HG03139 (cell line): ENCODE measurements around the gene KDM4B.

Source experiments
- ATAC-seq: cut with Tn5 transposase; IDR thresholded peaks from one replicate; pipeline ENCODE4 v1.9.1; 2021; ENCODE audit not compliant: unreplicated experiment

The KDM4B gene

DNA sequence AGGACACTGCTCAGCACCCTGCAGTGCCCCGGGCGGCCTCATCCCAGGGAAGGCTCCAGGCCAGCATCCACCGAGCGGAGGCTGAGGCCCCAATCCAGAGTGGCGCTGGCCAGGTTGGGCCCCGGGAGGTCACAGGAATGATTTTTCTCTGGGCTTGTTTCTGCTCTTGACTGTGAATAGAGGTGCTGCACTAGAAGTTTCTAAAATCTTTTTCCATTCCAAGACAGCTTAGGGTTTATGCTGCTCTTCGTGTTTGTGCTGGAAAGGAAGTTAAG lies 15.1 kb downstream of the KDM4B start:
- ATAC-seq, result no peak

DNA sequence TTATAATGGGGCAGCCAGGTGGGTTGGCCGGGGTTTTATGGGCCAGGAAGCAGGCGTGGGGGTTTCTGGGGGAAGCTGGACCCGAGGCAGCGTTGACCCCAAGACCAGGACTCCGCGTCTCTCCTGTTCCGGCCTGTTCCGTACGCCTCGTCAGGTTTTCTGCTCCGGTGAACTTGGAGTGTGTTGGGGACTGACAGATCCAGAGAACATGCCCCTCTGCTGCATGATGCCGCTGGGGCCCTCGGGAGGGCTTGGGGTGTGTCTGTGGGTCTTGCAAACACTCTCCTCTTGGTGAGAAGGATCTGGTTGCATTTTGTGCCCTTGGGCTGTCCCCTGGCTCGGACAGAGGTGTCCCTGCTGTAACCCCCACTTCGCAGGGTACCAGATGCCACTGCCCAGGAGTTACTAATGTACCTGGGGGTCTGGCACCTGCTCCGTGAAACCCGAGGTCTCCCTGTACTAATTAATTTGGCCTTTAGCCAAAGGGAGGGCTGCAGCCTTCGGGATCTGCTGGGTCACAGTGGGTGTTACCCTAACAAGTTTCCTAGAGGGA lies 15.6 kb downstream of the KDM4B start:
- ATAC-seq, result no peak

DNA sequence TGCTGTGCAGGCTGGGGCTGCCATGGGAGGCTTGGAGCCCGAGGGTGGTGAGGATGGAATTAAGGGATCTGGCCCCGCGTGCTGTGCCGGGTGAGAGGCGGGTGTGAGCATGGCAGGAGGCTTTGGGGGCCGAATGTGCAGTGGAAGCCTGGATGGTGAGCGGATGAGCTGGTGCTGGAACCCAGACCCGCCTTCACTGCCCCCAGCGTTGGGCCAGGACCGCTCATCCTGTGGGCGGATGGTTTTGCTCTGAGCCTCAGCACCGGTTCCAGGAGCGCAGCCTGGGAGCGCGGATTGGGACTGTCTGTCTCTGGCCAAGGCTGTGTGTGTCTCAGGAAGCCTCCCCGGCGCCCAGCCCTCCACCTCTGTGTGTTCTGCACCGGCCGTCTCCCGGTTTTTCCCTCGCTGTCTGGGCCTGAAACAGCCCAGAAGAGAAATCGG lies 16.7 kb downstream of the KDM4B start:
- ATAC-seq, result no peak

DNA sequence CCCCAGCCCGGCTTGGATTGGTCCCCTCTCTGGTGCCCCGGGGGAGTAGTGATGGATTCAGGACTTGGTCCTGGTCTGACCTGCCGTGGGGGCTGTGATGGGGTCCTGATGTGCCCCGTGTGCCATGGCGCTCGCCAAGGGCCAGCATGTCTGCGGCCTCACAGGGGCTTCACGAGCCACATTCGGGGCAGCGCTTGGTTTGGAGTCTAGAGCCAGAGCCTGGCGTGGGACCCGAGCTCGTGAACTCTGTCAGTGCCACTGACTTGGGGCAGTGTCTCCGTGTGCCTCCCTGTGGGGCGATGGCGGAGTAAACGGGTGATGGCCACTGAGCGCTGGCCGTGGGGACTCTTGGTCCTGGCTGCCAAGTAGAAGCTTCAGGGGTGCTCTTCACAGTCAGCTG lies 17.1 kb downstream of the KDM4B start:
- no peak for ATAC-seq

DNA sequence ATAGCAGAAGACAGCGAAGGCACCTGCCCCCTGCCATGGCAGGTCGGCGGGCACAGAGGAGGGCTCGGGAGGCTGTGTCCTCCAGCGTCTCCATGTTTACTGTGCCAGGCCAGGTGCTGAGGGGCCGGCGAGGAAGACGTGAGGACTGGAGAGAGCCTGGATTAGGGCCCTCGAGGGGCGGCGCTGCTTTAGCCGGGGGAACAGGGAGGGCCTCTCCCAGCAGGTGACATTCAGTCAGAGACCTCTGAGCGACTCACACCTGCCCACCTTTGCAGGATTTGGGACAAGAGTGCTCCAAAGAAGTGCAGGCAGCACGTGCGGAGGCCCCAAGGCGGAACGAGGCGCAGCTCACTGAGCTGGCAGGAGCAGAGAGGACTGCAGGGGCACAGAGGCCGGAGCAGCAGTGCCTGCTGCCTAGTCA lies 17.6 kb downstream of the KDM4B start:
- ATAC-seq, result no peak

DNA sequence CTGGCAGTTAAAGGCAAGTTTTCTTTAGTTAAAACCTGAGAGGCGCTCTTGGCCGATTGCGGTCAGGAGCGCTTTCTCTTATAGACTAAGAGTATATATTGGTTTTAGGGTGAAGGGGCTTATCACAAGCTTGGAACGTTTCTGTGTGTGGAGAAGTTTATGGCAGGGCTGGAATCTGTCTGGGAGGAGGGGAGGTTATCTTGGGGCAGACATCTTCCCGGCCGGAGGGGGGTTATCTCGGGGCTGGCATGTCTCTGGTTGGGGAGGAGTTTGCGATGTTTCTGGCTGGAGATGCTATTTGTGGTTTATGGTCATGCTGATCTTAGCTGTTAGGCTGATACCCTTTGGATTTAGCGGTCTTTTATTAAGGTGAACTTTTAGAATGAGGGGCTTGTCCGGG lies 18.3 kb downstream of the KDM4B start:
- ATAC-seq, result no peak

DNA sequence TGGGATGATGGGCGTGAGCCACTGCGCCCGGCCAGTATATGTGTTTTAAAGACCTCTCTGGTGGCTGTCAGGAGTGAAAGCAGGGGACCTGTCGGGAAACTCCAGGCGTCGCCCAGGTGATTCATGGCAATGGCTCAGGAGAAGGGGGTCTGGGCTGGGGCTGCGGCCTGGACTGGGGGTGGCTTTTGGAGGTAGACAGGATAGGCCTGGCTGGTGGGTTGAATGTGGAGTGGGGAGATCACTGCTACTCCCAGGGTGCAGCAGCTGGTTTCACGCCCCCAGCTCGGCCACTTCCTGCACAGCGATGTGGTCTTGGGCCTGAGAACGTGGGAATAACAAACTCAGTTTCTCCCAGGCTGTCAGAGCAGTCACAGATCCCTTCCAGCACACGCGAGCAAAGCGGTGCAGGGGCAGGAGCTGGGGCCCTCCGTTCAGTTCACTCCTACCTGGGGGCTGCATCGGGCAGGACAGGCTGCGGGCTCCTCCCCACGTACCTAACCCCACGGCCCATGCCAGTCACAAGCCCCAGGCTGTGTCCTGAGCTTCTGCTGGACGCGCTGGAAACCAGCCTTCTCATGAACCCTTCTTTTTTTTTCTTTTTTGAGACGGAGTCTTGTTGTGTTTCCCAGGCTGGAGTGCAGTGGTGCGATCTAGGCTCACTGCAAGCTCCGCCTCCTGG lies 18.9 kb downstream of the KDM4B start:
- no peak for ATAC-seq

DNA sequence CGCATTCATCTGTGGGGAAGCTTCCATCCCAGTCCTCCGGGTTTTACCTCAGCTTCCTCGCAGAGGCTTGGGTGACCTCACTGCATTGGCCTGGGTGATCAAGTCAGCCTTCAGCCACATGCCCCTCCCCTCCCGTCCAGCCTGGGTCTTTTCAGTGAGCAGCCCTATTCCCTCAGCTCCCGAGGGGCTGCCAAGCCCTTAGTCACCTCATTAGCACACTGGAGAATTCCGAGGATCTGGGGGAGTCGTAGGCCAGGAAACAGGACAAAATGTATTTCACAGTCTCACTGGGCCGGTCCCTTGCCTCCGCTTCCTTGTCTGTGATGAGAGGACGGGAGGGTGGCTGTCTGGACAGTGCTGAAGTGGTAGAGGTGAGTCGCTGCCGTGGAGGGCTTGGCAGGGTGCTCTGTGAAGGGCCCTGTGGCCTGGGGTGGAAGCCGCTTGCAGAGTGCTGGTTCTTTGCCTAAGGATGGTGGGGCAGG lies 19.9 kb downstream of the KDM4B start:
- no peak for ATAC-seq

DNA sequence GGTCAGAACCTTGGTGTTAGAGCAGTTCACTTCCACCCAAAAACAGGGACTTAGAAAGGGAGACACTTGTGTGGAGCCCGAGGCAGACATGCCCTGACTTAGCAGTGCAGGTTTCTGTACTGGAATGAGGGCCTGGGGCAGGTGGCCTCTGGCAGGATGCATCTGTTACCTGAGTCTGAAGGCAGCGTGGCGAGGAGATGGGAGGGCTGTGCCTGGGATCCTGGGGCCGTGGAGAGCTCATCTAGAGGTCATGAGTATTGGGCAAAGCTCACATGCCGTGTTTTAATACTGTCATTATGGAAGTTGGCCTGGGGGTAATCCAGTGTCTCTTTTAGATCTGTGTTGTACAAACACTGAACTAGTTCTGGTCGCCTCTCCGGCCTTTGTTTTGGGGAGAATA lies 21.4 kb downstream of the KDM4B start:
- ATAC-seq, result no peak

DNA sequence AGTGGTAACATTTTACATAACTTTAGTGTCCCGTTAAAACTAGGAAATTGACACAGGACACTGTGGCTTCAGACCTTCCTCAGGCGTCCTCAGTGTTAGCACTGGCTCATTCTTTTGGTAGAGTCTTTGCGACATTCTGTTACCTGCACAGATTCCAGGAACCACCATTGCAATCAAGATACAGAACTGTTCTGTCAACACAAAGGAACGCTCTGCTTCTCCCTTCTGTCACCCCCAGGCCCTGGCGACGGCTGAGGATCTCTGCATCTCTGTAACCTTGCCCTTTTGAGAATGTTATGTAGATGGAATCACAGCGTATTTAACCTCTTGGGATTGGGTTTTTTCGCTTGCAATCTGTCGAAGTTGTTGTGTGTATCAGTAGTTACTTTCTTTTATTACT lies 22.6 kb downstream of the KDM4B start:
- no peak for ATAC-seq

DNA sequence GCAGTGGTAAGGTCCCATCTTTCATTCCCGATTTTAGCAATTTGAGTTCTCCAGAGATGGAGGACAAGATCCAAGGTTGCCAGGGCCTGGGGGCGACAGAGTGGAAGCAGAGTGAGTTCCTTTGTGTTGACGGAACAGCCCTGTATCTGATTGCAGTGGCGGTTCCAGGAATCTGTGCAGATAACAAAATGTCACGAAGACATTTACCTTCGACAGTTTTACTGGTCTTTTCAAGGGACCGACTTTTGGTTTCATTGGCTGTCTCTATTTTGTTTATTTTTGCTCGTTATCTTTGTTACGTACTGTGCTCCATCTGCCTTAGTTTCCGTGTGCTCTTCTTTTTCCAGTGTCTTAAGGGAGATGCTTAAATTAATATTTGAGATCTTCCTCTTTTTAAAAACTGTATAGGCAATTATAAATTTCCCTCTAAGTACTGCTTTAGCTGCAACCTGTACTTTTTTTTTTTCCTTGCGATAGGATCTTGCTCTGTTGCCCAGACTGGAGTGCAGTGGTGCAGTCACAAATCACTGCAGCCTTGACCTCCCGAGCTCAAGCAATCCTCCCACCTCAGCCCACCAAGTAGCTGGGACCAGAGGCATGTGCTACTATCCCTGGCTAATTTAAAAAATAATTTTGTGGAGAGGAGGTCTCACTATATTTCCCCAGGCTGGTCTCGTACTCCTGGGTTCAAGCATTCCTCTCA lies 23.2 kb downstream of the KDM4B start:
- no peak for ATAC-seq

DNA sequence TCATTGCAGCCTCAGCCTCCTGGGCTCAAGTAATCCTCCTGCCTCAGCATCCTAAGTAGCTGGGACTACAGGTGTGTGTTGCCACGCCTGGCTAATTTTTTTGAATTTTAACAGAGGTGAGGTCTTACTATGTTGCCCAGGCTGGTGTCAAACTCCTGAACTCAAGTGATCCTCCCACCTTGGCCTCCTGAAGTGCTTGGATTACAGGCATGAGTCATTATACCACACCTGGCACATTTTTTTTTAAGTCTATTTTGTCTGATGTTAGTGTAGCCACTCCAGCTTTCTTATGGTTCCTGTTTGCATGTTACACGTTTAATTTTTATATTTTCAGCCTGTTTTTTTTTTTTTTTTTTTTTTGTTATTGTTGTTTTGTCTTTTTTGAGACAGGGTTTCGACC lies 24.8 kb downstream of the KDM4B start:
- no peak for ATAC-seq

DNA sequence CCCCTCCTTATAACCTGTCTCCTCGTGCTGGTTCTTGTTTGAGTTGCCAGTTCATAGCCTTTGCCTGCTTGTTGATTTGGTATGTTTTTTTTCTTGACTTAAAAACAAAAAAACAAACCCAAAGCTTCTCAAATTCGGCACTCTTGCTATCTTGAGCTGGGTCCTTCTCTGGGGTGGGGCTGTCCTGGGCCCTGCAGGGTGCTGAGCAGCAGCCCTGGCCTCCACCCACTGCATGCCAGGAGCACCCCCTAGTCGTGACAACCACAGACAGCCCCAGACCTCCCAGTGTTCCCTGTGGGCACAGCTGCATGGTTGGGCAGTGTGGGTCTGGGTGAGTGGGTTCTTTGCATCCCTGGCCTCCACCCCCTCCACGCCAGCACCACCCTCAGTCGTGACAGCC lies 27.8 kb downstream of the KDM4B start:
- no peak for ATAC-seq

DNA sequence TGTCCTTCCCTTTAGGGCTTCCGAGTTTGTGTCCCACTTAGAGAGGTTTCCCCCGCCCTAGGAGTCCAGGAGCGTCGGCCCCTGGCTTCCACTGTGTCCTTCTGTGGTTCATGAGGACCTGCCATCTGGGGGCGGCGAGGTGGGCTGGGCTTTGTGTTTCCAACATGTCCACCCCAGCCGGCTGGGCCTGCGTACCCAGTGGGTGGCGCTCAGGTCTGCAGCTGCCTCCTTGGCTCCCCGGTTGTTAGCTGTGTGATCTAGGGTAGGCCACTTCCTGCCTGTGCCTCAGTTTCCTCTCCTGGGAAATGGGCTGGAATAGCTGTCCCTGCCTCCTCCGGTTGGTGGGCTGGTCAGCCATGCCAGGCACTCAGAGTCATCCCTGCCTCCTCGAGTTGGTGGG lies 28.4 kb downstream of the KDM4B start:
- ATAC-seq, result no peak

DNA sequence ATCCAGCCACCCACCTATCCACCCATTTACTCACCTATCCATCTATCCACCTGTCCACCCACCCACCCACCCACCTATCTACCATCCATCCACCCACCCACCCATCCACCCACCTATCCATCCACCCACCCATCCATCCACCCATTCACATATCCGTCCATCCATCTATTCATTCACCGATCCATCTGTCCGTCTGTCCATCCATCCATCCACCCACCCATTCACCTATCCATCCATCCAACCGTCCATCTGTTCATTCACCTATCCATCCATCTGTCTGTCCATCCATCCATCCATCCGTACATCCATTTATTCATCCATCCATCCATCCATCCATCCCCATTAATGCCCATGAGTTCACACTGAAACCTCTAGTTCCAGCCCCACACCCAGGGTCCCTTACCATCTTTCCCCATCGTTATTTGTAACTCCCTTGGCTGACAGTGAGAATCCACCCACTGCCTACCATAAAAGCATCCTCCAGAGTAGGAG lies 31.3 kb downstream of the KDM4B start:
- ATAC-seq, result no peak

DNA sequence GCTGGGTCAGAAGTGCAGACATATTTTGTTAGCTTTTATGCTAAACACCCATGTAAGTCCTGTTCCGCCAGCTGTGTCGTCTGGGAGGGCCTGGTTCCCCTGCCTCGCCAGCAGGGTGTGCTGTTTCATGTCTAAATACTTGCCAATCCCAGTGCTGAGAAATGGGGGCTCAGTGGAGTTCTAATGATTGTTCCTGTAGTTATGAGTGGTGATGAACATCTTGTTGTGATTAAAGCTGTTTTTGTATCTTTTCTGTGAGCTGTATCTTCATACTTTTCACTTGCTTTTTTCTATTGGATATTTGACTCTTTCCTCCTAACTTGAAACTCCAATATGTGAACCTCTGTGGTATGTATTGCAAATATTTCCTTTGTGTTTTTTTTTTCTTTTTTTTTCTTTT lies 32.7 kb downstream of the KDM4B start:
- ATAC-seq, result no peak

DNA sequence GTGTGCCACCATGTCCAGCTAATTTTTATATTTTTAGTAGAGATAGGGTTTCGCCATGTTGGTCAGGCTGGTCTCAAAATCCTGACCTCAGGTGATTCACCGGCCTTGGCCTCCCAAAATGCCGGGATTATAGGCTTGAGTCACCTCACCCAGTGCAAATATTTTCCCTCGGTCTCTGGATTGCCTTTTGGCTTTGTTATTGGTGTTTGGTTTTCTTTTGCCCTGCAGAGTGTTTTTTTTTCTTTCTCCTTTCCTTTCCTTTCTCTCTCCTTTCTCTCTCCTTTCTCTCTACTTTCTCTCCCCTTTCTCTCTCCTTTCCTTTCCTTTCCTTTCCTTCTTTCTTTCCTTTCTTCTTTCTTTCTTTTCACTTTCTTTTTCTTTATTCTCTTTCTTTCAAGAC lies 33.2 kb downstream of the KDM4B start:
- ATAC-seq, result no peak

DNA sequence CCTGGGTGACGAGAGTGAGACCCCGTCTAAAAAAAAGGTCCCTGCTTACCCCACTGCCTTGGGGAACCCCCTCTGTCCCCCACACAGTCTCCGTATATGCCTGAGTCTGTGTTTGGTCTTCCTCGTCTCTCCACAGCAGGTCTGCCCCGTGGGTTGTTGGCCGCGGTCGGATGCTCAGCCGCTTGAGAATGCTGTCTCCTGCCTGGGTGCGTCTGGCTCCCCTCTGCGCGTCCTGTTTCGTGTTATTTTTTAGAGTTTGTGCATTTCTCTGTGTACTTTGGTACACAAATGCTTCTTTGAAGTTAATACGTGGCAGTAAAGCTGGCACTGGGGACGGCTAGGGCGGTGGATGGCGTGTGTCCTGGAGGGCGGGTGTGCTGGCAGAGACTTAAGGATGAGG lies 34.9 kb downstream of the KDM4B start:
- no peak for ATAC-seq

DNA sequence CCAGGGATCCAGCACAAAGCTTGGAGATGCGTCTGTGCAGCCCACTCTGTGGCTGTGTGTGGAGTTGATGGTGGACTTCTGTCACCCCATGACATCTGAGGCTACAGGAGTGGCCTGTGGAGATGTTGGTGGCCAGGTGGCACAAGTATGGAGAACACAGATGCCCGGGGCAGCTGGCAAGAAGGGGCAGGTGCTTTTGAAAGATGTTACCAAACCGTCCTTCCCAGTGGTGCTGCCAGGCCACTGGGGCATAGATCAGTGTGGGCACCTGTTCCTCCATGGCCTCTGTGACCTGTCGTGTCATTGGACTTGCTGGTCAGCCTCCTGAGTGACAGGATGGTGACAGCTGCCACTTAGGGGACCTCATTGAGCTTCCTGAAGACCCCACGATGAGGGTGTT lies 36.2 kb downstream of the KDM4B start:
- ATAC-seq, result no peak

DNA sequence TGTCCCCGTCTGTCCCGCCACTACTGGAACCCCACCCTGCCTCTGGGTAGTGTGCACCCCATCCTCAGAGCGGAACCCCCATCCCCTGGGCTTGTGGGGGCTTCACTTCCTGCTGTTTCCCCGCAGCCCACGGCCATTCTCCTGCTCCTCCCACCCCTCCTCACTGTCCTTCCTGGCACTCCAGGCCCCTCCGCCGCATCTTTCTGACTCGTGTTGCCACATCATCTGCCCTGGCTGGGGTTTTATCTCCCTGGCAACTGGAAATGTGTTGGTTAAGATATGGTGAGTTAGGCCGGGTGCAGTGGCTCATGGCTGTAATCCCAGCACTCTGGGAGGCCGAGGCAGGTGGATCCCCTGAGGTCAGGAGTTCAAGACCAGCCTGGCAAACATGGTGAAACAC lies 37.3 kb downstream of the KDM4B start:
- ATAC-seq, result no peak

DNA sequence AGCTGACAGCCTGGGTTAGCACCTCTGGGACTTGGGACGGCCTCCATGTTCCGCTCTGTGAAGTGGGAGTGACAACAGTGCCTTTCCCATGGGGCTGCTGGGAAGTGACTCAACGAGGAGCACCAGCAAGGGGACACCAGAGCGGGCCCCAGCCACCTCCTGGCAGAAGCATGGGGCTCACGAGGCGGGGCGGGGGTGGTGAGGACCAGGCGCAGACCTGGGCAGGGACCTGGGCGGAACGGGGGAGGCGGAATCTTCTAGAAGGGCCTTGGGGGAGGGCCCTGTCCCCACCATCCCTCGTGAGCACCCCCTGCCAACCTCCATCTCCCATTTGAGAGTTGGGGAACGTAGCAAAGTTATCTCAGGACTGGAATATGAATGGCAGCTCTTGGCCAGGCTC lies 37.9 kb downstream of the KDM4B start:
- ATAC-seq, result no peak

DNA sequence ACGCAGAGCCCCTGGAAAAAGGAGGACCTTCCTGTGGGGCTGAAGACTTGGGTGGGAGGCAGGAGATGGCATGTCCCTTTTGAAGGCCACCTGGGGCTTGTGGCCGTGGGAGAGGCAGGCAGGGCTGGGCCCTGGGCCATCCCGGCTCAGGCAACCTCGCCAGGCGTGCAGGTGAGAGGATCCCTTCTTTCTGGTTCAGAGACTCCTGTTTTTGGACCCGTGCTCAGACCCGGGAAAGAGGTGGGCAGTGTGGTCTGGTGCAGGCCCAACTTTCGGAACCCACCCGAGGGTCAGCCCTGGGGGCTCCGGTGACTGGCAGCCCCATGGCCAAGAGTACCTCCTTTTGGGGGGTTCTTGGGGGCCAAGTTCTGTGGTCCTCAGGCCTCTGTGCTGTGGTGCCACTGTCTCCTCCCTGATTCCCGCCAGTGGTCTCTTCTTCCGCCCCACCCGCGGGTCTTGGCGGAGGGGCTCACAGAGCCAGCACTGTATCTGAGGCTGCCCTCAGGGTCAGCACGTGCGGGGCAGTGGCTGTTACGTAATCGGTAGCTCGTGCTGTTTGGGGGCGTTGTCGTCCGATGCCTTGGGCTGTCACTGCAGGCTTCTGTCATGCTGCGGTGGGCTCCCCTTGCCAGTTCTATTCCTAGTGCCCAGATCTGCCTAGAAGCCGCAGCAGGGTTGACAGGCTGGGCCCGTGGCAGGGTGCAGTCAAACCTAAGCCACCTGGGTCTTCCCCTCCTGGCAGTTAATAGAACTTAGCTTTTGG lies 42.7 kb downstream of the KDM4B start:
- ATAC-seq, result no peak
